H9 (cell line): ENCODE results near the gene PER2. TPM values are rescaled to one million over a fixed set of nuclear protein-coding genes. Genes with fewer than 3 reads are reported as not detected.
"Not testable (repeated sequence)": the region's sequence is repeated elsewhere in the genome, so short reads cannot be mapped to it uniquely, and the experiment has no call there.

Experiments used
- DNase-seq: peaks from one replicate; pipeline ENCODE4 v3.0.0-alpha.2; 2017
- H2AFZ ChIP-seq: one replicate; pipeline ENCODE4 v1.6.1; 2013; ENCODE audit warnings: mild to moderate bottlenecking, low read length, control low read depth, moderate library complexity
- H2AK5ac ChIP-seq: 2 replicates; pipeline ENCODE4 v1.6.1; 2013; ENCODE audit warnings: low read length, control low read depth, mixed read lengths; ENCODE audit not compliant: insufficient read length
- H2BK120ac ChIP-seq: one replicate; pipeline ENCODE4 v1.6.1; 2013; ENCODE audit warnings: low read depth, mild to moderate bottlenecking, low read length, control low read depth, inconsistent platforms; ENCODE audit not compliant: poor library complexity, severe bottlenecking
- H2BK12ac ChIP-seq: 2 replicates; pipeline ENCODE4 v1.6.1; 2013; ENCODE audit warnings: low read length, control low read depth, mixed read lengths, low read depth; ENCODE audit not compliant: insufficient read length
- H2BK15ac ChIP-seq: 2 replicates; pipeline ENCODE4 v1.6.1; 2013; ENCODE audit warnings: low read depth, low read length, control low read depth
- H2BK20ac ChIP-seq: one replicate; pipeline ENCODE4 v1.6.1; 2013; ENCODE audit warnings: low read depth, mild to moderate bottlenecking, low read length, control low read depth, inconsistent platforms; ENCODE audit not compliant: poor library complexity, severe bottlenecking
- H2BK5ac ChIP-seq: 2 replicates; pipeline ENCODE4 v1.6.1; 2013; ENCODE audit warnings: low read length, control low read depth, mixed read lengths; ENCODE audit not compliant: insufficient read length
- H3K14ac ChIP-seq: 2 replicates; pipeline ENCODE4 v1.6.1; 2013; ENCODE audit warnings: low read length, control low read depth; ENCODE audit not compliant: insufficient read depth
- H3K18ac ChIP-seq: 2 replicates; pipeline ENCODE4 v1.6.1; 2013; ENCODE audit warnings: low read depth, mild to moderate bottlenecking, mixed read lengths, low read length, control low read depth; ENCODE audit not compliant: insufficient read length
- H3K23ac ChIP-seq: 2 replicates; pipeline ENCODE4 v1.6.1; 2013; ENCODE audit warnings: low read length, control low read depth, mixed read lengths, low read depth; ENCODE audit not compliant: insufficient read length
- H3K23me2 ChIP-seq: 2 replicates; pipeline ENCODE4 v1.6.1; 2013; ENCODE audit warnings: low read depth, mild to moderate bottlenecking, mixed read lengths, low read length, control low read depth; ENCODE audit not compliant: insufficient read length, poor library complexity, severe bottlenecking
- H3K27ac ChIP-seq: 2 replicates; pipeline ENCODE4 v1.5.1; 2013; ENCODE audit warnings: low read length, control low read depth, mixed read lengths, low read depth; ENCODE audit not compliant: insufficient read length
- H3K27me3 ChIP-seq: 2 replicates; pipeline ENCODE4 v1.6.1; 2013; ENCODE audit warnings: low read length, control low read depth, inconsistent platforms; ENCODE audit not compliant: insufficient read depth
- H3K4ac ChIP-seq: 2 replicates; pipeline ENCODE4 v1.6.1; 2013; ENCODE audit warnings: low read depth, mild to moderate bottlenecking, control low read depth, inconsistent platforms, low read length, moderate library complexity
- H3K4me1 ChIP-seq: 2 replicates; pipeline ENCODE4 v1.6.1; 2013; ENCODE audit warnings: low read length, control low read depth, inconsistent platforms; ENCODE audit not compliant: insufficient read depth
- H3K4me2 ChIP-seq: 2 replicates; pipeline ENCODE4 v1.6.1; 2013; ENCODE audit warnings: low read length, control low read depth, mixed read lengths; ENCODE audit not compliant: insufficient read length, insufficient read depth
- H3K56ac ChIP-seq: 2 replicates; pipeline ENCODE4 v1.6.1; 2013; ENCODE audit warnings: low read depth, mild to moderate bottlenecking, mixed read lengths, low read length, control low read depth; ENCODE audit not compliant: insufficient read length
- H3K79me1 ChIP-seq: 2 replicates; pipeline ENCODE4 v1.6.1; 2013; ENCODE audit warnings: low read depth, mild to moderate bottlenecking, moderate library complexity, low read length, control low read depth, inconsistent platforms; ENCODE audit not compliant: insufficient read depth, poor library complexity, severe bottlenecking
- H3K79me2 ChIP-seq: 2 replicates; pipeline ENCODE4 v1.6.1; 2013; ENCODE audit warnings: low read length, control low read depth, inconsistent platforms; ENCODE audit not compliant: insufficient read depth
- H3K9ac ChIP-seq: 2 replicates; pipeline ENCODE4 v1.6.1; 2013; ENCODE audit warnings: low read length, control low read depth, mixed read lengths; ENCODE audit not compliant: insufficient read length; ENCODE audit errors: extremely low read depth
- H3K9me3 ChIP-seq: one replicate; pipeline ENCODE4 v1.6.1; 2013; ENCODE audit warnings: low read depth, low read length, inconsistent platforms; ENCODE audit not compliant: control insufficient read depth
- H3T11ph ChIP-seq: one replicate; pipeline ENCODE4 v1.6.1; 2013; ENCODE audit warnings: mild to moderate bottlenecking, low read length, control low read depth, inconsistent platforms
- H4K20me1 ChIP-seq: one replicate; pipeline ENCODE4 v1.6.1; 2013; ENCODE audit not compliant: control insufficient read depth, insufficient read length, insufficient read depth
- H4K5ac ChIP-seq: 2 replicates; pipeline ENCODE4 v1.6.1; 2013; ENCODE audit warnings: low read depth, mild to moderate bottlenecking, mixed read lengths, low read length, control low read depth; ENCODE audit not compliant: insufficient read length
- H4K8ac ChIP-seq: replicated peaks from 2 replicates; pipeline ENCODE4 v1.6.1; 2013; ENCODE audit warnings: low read length, control low read depth, mixed read lengths, low read depth; ENCODE audit not compliant: insufficient read length
- H4K91ac ChIP-seq: 2 replicates; pipeline ENCODE4 v1.6.1; 2013; ENCODE audit warnings: low read depth, mild to moderate bottlenecking, moderate library complexity, mixed read lengths, low read length, control low read depth; ENCODE audit not compliant: insufficient read length
- H3K27ac Mint-ChIP-seq, 3 experiments: 2 replicates in 2 of 3; 3 replicates in 1 of 3; pipeline ENCODE4 v1.8.0; 2020 to 2021; ENCODE audit warnings: mixed read lengths in 3 of 3, mild to moderate bottlenecking in 1 of 3, moderate library complexity in 1 of 3
- H3K27me3 Mint-ChIP-seq: 2 replicates; pipeline ENCODE4 v1.8.0; 2021; ENCODE audit warnings: low read depth, mild to moderate bottlenecking, moderate library complexity, mixed read lengths
- H3K36me3 Mint-ChIP-seq, 3 experiments: 2 replicates in 2 of 3; 3 replicates in 1 of 3; pipeline ENCODE4 v1.8.0; 2020 to 2021; ENCODE audit warnings: low read depth in 3 of 3, mixed read lengths in 3 of 3; ENCODE audit not compliant: insufficient read depth in 1 of 3
- H3K4me1 Mint-ChIP-seq, 2 experiments: 2 replicates each; pipeline ENCODE4 v1.8.0; 2020; ENCODE audit warnings: mixed read lengths in 2 of 2
- H3K4me3 Mint-ChIP-seq, 2 experiments: 2 replicates in 1 of 2; 3 replicates in 1 of 2; pipeline ENCODE4 v1.8.0; 2020 to 2021; ENCODE audit warnings: mild to moderate bottlenecking in 2 of 2, mixed read lengths in 2 of 2, moderate library complexity in 1 of 2
- H3K9me3 Mint-ChIP-seq, 2 experiments: 2 replicates in 1 of 2; 3 replicates in 1 of 2; pipeline ENCODE4 v1.8.0; 2020; ENCODE audit warnings: mild to moderate bottlenecking in 2 of 2, mixed read lengths in 2 of 2, moderate library complexity in 1 of 2
- CTCF ChIP-seq: fragments of 200-600 bp; sonication (generic); conservative IDR thresholded peaks from 3 replicates; pipeline ENCODE4 v1.8.0; 2021; ENCODE audit warnings: antibody characterized with exemption, mild to moderate bottlenecking
- WGBS: extraction: QIAGEN DNeasy Blood & Tissue Kit; methylation state at CpG from one replicate; pipeline ENCODE4 v1.1.7; 2013; ENCODE audit warnings: missing lambda C conversion rate, low lambda C conversion rate, mixed read lengths; ENCODE audit not compliant: insufficient read length; ENCODE audit errors: extremely low coverage; 5-methylcytosine and 5-hydroxymethylcytosine counted together
- total RNA-seq: library from RNA; stranded (reverse); gene quantifications from 2 replicates; pipeline ENCODE4 v1.2.1, GENCODE V29; 2021

PER2 gene
- total RNA-seq, 1 experiment from 2014 or later = 12.9 TPM

GRCh38 chr2:238272156-238272555, 16.3 kb downstream of the PER2 start:
- Histone ChIP-seq H2BK5ac (no peak overlapping the region), H3T11ph (no peak overlapping the region), H2BK120ac (no peak overlapping the region), H3K79me1 (no peaks in the 10 kb centered on the region), H3K4me1 (no peaks in the 10 kb centered on the region), H2AFZ (no peak overlapping the region), H3K9ac (no peak overlapping the region), H3K79me2 (no peaks in the 10 kb centered on the region), H2AK5ac (no peak overlapping the region), H2BK15ac (no peak overlapping the region), H3K18ac (no peak overlapping the region), H3K27me3 (no peaks in the 10 kb centered on the region), H4K91ac (no peak overlapping the region), H3K27ac (no peak overlapping the region), H4K20me1 (no peaks in the 10 kb centered on the region), H4K8ac (no peak overlapping the region), H4K5ac (no peak overlapping the region), H3K4me2 (no peak overlapping the region), H3K9me3 (no peaks in the 10 kb centered on the region), H3K23ac (no peak overlapping the region), H2BK12ac (no peak overlapping the region), H3K14ac (no peak overlapping the region), H2BK20ac (no peak overlapping the region), H3K4ac (no peak overlapping the region), H3K56ac (no peak overlapping the region), H3K23me2 (no peaks in the 10 kb centered on the region)
- no peak for TF ChIP-seq CTCF
- Mint-ChIP-seq H3K4me1 (no peaks in the 10 kb centered on the region), H3K27me3 (no peaks in the 10 kb centered on the region), H3K36me3 (peaks cover 3 to 40% (median 30%) of the 10 kb centered on the region in 3 experiments; a peak in 6 of 7 replicates), H3K4me3 (no peak overlapping the region), H3K27ac (no peak overlapping the region; a peak in 1 of 7 replicates), H3K9me3 (no peaks in the 10 kb centered on the region)
- no peak for DNase-seq
- WGBS = no CpG with 5 or more reads among the region's 4 CpGs

- H3K4me2 ChIP-seq, H3K4me1 Mint-ChIP-seq, H2AFZ ChIP-seq, H3K79me2 ChIP-seq, H3K4ac ChIP-seq, H3K27me3 ChIP-seq, H2BK120ac ChIP-seq, H3T11ph ChIP-seq, H3K9me3 Mint-ChIP-seq, H3K56ac ChIP-seq, H2BK15ac ChIP-seq, H2BK20ac ChIP-seq, H3K23ac ChIP-seq, DNase-seq, H3K14ac ChIP-seq, H4K8ac ChIP-seq, H2BK12ac ChIP-seq, H4K91ac ChIP-seq, H3K4me1 ChIP-seq, H3K27ac ChIP-seq, H4K20me1 ChIP-seq, H3K79me1 ChIP-seq, H2BK5ac ChIP-seq, H3K4me3 Mint-ChIP-seq, H4K5ac ChIP-seq, H3K9me3 ChIP-seq, H3K27me3 Mint-ChIP-seq, H3K23me2 ChIP-seq, H3K9ac ChIP-seq, H3K18ac ChIP-seq, H2AK5ac ChIP-seq: not testable (repeated sequence)
- H3K27ac Mint-ChIP-seq = peak overlapping the region in 1 of 3 experiments; percentile 9; a peak in 1 of 7 replicates
- no CpG with 5 or more reads among the region's 8 CpGs for WGBS
- H3K36me3 Mint-ChIP-seq = peaks cover 3 to 42% (median 31%) of the 10 kb centered on the region in 3 experiments; a peak in 6 of 7 replicates
These were observed 16.7 kb downstream of the PER2 start for GRCh38 chr2:238271686-238272085.
